HTR-8/SVneo (cell line): ENCODE data around the gene HNRNPAB.
"Not testable (repeated sequence)": the region's sequence is repeated elsewhere in the genome, so short reads cannot be mapped to it uniquely, and the experiment has no call there.

ENCODE experiments used
- DNase-seq: peaks from one replicate; pipeline ENCODE4 v3.0.0; 2011; ENCODE audit warnings: low spot score, mixed read lengths; ENCODE audit not compliant: insufficient read length
- FAIRE-seq: peaks from 2 replicates; lab custom pipeline; 2011; peaks lifted over from hg19 to GRCh38; lab: Jason Lieb, UNC

The HNRNPAB gene

GRCh38 chr5:178196281-178196812, 8.0 kb upstream of the HNRNPAB start:
- FAIRE-seq (no peak), DNase-seq (no peak)

- DNase-seq (no peak), FAIRE-seq (no peak)
Observed at GRCh38 chr5:178196986-178197385, 7.3 kb upstream of the HNRNPAB start.

GRCh38 chr5:178198151-178198550, 6.2 kb upstream of the HNRNPAB start:
- not testable (repeated sequence) for FAIRE-seq, DNase-seq

- no peak for DNase-seq
- no peak for FAIRE-seq
Observed at GRCh38 chr5:178198706-178199105, 5.6 kb upstream of the HNRNPAB start.

GRCh38 chr5:178199581-178200434, 4.5 kb upstream of the HNRNPAB start:
- no peak for DNase-seq
- FAIRE-seq = no peak

GRCh38 chr5:178201221-178201926, 3.0 kb upstream of the HNRNPAB start:
- no peak for FAIRE-seq
- no peak for DNase-seq

GRCh38 chr5:178201927-178202235, 2.5 kb upstream of the HNRNPAB start:
- FAIRE-seq = no peak
- DNase-seq = peak; percentile 36

- DNase-seq (no peak), FAIRE-seq (no peak)
Observed at GRCh38 chr5:178202541-178202940, 1.8 kb upstream of the HNRNPAB start.

GRCh38 chr5:178203670-178204181, 607 bp upstream of the HNRNPAB start:
- FAIRE-seq (no peak), DNase-seq (no peak)

GRCh38 chr5:178204935-178205748, 809 bp downstream of the HNRNPAB start:
- DNase-seq (peak; percentile 80), FAIRE-seq (no peak)

GRCh38 chr5:178205749-178206047, 1.4 kb downstream of the HNRNPAB start:
- no peak for FAIRE-seq
- DNase-seq = no peak

GRCh38 chr5:178206166-178207101, 2.1 kb downstream of the HNRNPAB start:
- FAIRE-seq (no peak), DNase-seq (no peak)

GRCh38 chr5:178207183-178207916, 3.0 kb downstream of the HNRNPAB start:
- no peak for DNase-seq

GRCh38 chr5:178207917-178208280, 3.6 kb downstream of the HNRNPAB start:
- FAIRE-seq (no peak), DNase-seq (no peak)

More at GRCh38 chr5:178207183-178207916, 3.0 kb downstream of the HNRNPAB start:
- no peak for FAIRE-seq

- DNase-seq (no peak), FAIRE-seq (no peak)
Observed at GRCh38 chr5:178208540-178209227, 4.4 kb downstream of the HNRNPAB start.

- FAIRE-seq = no peak
Observed at GRCh38 chr5:178209334-178210072, 5.2 kb downstream of the HNRNPAB start.

GRCh38 chr5:178210073-178210535, 5.8 kb downstream of the HNRNPAB start:
- no peak for DNase-seq
- FAIRE-seq = no peak

More at GRCh38 chr5:178209334-178210072, 5.2 kb downstream of the HNRNPAB start:
- DNase-seq = no peak
